A549 (cell line): ENCODE results near the gene MVB12B. TPM values are rescaled to one million over a fixed set of nuclear protein-coding genes. Genes with fewer than 3 reads are reported as not detected.

Source experiments
- ATAC-seq, 2 experiments: fragments of 200-7000 bp in 1 of 2; fragments of >200 bp in 1 of 2; cut with Nextera tagmentation in 1 of 2; cut with Tn5 transposase in 1 of 2; 3 replicates each; pipeline versions ENCODE4 v1.8.0 to v1.9.1; 2018 to 2020; ENCODE audit warnings: mild to moderate bottlenecking in 1 of 2, moderate library complexity in 1 of 2
- CTCF ChIA-PET: fragments of 300-600 bp; sonication (Branson Sonifier 250); formaldehyde crosslinking; extraction: SDS; loops from one replicate; lab custom pipeline; 2021; ENCODE audit warnings: antibody characterized with exemption, inconsistent platforms; lab: Yijun Ruan, JAX
- POLR2A ChIA-PET: fragments of 350-600 bp; formaldehyde crosslinking; extraction: SDS; loops from one replicate; lab custom pipeline; 2021; ENCODE audit warnings: antibody characterized with exemption, inconsistent platforms; lab: Yijun Ruan, JAX
- DNase-seq, 2 experiments: peaks; one replicate each; pipeline versions ENCODE4 v3.0.0 to v3.0.0-alpha.2; 2011 to 2016; ENCODE audit warnings: low read depth in 1 of 2, low spot score in 1 of 2
- FAIRE-seq: peaks from 2 replicates; lab custom pipeline; 2011; peaks lifted over from hg19 to GRCh38; lab: Jason Lieb, UNC
- H3K27ac ChIP-seq, 2 experiments: fragments of >200 bp; sonication (Bioruptor Twin); formaldehyde crosslinking; 3 replicates each; pipeline ENCODE4 v1.5.1; 2016 to 2017
- H3K4me1 ChIP-seq: fragments of >200 bp; sonication (Bioruptor Twin); formaldehyde crosslinking; 3 replicates; pipeline ENCODE4 v1.6.1; 2016
- H3K4me2 ChIP-seq: fragments of >200 bp; sonication (Bioruptor Twin); formaldehyde crosslinking; 3 replicates; pipeline ENCODE4 v1.6.1; 2016
- H3K4me3 ChIP-seq: fragments of >200 bp; sonication (Bioruptor Twin); formaldehyde crosslinking; 3 replicates; pipeline ENCODE4 v1.5.1; 2016
- H3K9me3 ChIP-seq: fragments of >200 bp; sonication (Bioruptor Twin); formaldehyde crosslinking; 3 replicates; pipeline ENCODE4 v1.6.1; 2016
- CBX8 ChIP-seq: fragments of 200-600 bp; sonication (generic); IDR thresholded peaks from 2 replicates; pipeline ENCODE4 v1.6.1; 2016
- CTCF ChIP-seq: fragments of >200 bp; sonication (Bioruptor Twin); formaldehyde crosslinking; IDR thresholded peaks from 3 replicates; pipeline ENCODE4 v1.5.1; 2016
- EHF ChIP-seq: fragments of 250-450 bp; sonication (Bioruptor Pico); IDR thresholded peaks from 2 replicates; pipeline ENCODE4 v1.5.0; 2020; ENCODE audit warnings: mild to moderate bottlenecking
- ESRRA ChIP-seq: fragments of 150-350 bp; IDR thresholded peaks from 2 replicates; pipeline ENCODE4 v1.6.1; 2014; ENCODE audit warnings: mild to moderate bottlenecking, low read length, borderline replicate concordance
- HDAC2 ChIP-seq: fragments of 200-600 bp; sonication (generic); IDR thresholded peaks from 2 replicates; pipeline ENCODE4 v1.6.1; 2016
- HOXA7 ChIP-seq: fragments of 250-450 bp; sonication (Bioruptor Pico); IDR thresholded peaks from 2 replicates; pipeline ENCODE4 v1.5.0; 2020; ENCODE audit warnings: mild to moderate bottlenecking, moderate library complexity
- HOXB5 ChIP-seq: fragments of 250-450 bp; sonication (Bioruptor Pico); IDR thresholded peaks from 2 replicates; pipeline ENCODE4 v1.5.0; 2020; ENCODE audit warnings: mild to moderate bottlenecking, moderate library complexity
- JUN ChIP-seq, 2 experiments: fragments of >200 bp; sonication (Bioruptor Twin); formaldehyde crosslinking; IDR thresholded peaks; 2 replicates in 1 of 2; 3 replicates in 1 of 2; pipeline ENCODE4 v1.6.1; 2016 to 2017
- KDM1A ChIP-seq: fragments of 200-600 bp; sonication (generic); IDR thresholded peaks from 2 replicates; pipeline ENCODE4 v1.6.1; 2016; ENCODE audit warnings: low read depth, mild to moderate bottlenecking
- MAFK ChIP-seq: fragments of 450-650 bp; IDR thresholded peaks from 2 replicates; pipeline ENCODE4 v1.6.1; 2014; ENCODE audit not compliant: partially characterized antibody
- MYC ChIP-seq: IDR thresholded peaks from 2 replicates; pipeline ENCODE4 v1.6.1; 2012; ENCODE audit warnings: mild to moderate bottlenecking, inconsistent platforms, low read length, improper control_type of control experiment, borderline replicate concordance
- PBX3 ChIP-seq: IDR thresholded peaks from 2 replicates; pipeline ENCODE4 v1.6.1; 2012
- PHF8 ChIP-seq: fragments of 200-600 bp; sonication (generic); IDR thresholded peaks from 2 replicates; pipeline ENCODE4 v1.6.1; 2016; ENCODE audit warnings: low read depth, mild to moderate bottlenecking, antibody characterized with exemption, moderate library complexity, borderline replicate concordance
- POLR2AphosphoS2 ChIP-seq: conservative IDR thresholded peaks from 2 replicates; pipeline ENCODE4 v1.6.1; 2012; ENCODE audit warnings: low read length, improper control_type of control experiment, inconsistent platforms
- RAD21 ChIP-seq, 2 experiments: fragments of >200 bp in 1 of 2; sonication (Bioruptor Twin) in 1 of 2; formaldehyde crosslinking in 1 of 2; IDR thresholded peaks in 1 of 2; conservative IDR thresholded peaks in 1 of 2; 2 replicates in 1 of 2; 3 replicates in 1 of 2; pipeline ENCODE4 v1.6.1; 2012 to 2018; ENCODE audit warnings: inconsistent platforms in 1 of 2
- RCOR1 ChIP-seq: fragments of 150-350 bp; IDR thresholded peaks from 2 replicates; pipeline ENCODE4 v1.6.1; 2014; ENCODE audit warnings: antibody characterized with exemption, low read length, low read depth
- RNF2 ChIP-seq: fragments of 200-600 bp; sonication (generic); IDR thresholded peaks from 2 replicates; pipeline ENCODE4 v1.6.1; 2016; ENCODE audit warnings: low read depth, mild to moderate bottlenecking, antibody characterized with exemption, moderate library complexity, borderline replicate concordance
- SMC3 ChIP-seq: fragments of >200 bp; sonication (Bioruptor Twin); formaldehyde crosslinking; IDR thresholded peaks from 3 replicates; pipeline ENCODE4 v1.6.1; 2018; ENCODE audit warnings: inconsistent platforms
- SREBF2 ChIP-seq: fragments of 450-650 bp; IDR thresholded peaks from 2 replicates; pipeline ENCODE4 v1.6.1; 2014; ENCODE audit warnings: mild to moderate bottlenecking, moderate library complexity
- TFCP2L1 ChIP-seq: fragments of 250-450 bp; sonication (Bioruptor Pico); IDR thresholded peaks from 2 replicates; pipeline ENCODE4 v1.5.0; 2021; ENCODE audit warnings: mild to moderate bottlenecking
- WGBS: methylation state at CpG from one replicate; pipeline ENCODE4 v1.1.6; 2017; ENCODE audit errors: missing lambda C conversion rate; 5-methylcytosine and 5-hydroxymethylcytosine counted together
- polyA plus RNA-seq, 4 experiments: library from polyadenylated mRNA; depleted of rRNA in 3 of 4; stranded (reverse); fragments of >200 nt; fragmentation: RNase III in 1 of 4; extraction: RNeasy Plus Mini Kit Qiagen cat#74134 plus additional on column Dnase treatment in 1 of 4; gene quantifications; 2 replicates in 3 of 4; 3 replicates in 1 of 4; pipeline ENCODE4 v1.2.3, GENCODE V29; 2011 to 2017
- TF ChIP-seq, protein P1 (sequence below): IDR thresholded peaks from 2 replicates; pipeline ENCODE4 v1.6.1; 2012
- TF ChIP-seq, protein P2 (sequence below): fragments of 450-650 bp; IDR thresholded peaks from 2 replicates; pipeline ENCODE4 v1.6.1; 2014; ENCODE audit warnings: antibody characterized with exemption

The MVB12B gene
- polyA plus RNA-seq, 2 of the 4 experiments (the other 2 are of a cell fraction), result 4.6 to 5.9 TPM

GRCh38 chr9:126499005-126499910 is 172.6 kb downstream of the MVB12B start:
- DNase-seq (peak; percentile 51 to 55), ATAC-seq (peak; percentile 51 to 78; a peak in 5 of 6 replicates), FAIRE-seq (no peak)
- ChIA-PET CTCF (interaction anchor here (0.5 to 10.2 kb wide), 59 partner anchors 10 to 1092 kb away, joined by 3 to 225 read pairs (median 5); no protein-coding TSS in a partner anchor), POLR2A (interaction anchor here (0.6 kb wide), 1 partner anchor 12 kb away, joined by 3 read pairs; no protein-coding TSS in a partner anchor)
- Histone ChIP-seq H3K27ac (peak overlapping the region; percentile 31 to 75; a peak in 5 of 6 replicates), H3K9me3 (no peaks in the 10 kb centered on the region), H3K4me1 (peaks cover 12% of the 10 kb centered on the region), H3K4me2 (peak overlapping the region; percentile 80), H3K4me3 (peak overlapping the region; percentile 43)
- 4% methylated on average over 39 of the region's 46 CpGs for WGBS
- no peak for TF ChIP-seq EHF (CRISPR knock-in tag)
- TF ChIP-seq PHF8, result no peak
- TF ChIP-seq JUN (IDR thresholded peaks at IDR 0.05), result no peak
- TF ChIP-seq RNF2, result no peak
- no peak for TF ChIP-seq SREBF2
- TF ChIP-seq MYC, result no peak
- TF ChIP-seq RCOR1, result no peak
- peak; percentile 23 to 39; a peak in 2 of 5 replicates for TF ChIP-seq RAD21 (conservative IDR thresholded peaks at IDR 0.05 in 1 of 2, IDR thresholded peaks at IDR 0.05 in 1 of 2)
- TF ChIP-seq HOXA7 (CRISPR knock-in tag), result no peak
- TF ChIP-seq TFCP2L1 (CRISPR knock-in tag), result no peak
- no peak for TF ChIP-seq MAFK
- no peak for TF ChIP-seq ESRRA
- no peak for TF ChIP-seq HOXB5 (CRISPR knock-in tag)
- no peak for TF ChIP-seq POLR2AphosphoS2
- TF ChIP-seq, protein P1, sequence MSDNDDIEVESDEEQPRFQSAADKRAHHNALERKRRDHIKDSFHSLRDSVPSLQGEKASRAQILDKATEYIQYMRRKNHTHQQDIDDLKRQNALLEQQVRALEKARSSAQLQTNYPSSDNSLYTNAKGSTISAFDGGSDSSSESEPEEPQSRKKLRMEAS, result 0 out of 2 replicates have a peak, but pooled peaks have one; percentile 27
- no peak for TF ChIP-seq CBX8
- no peak for TF ChIP-seq KDM1A
- TF ChIP-seq CTCF, result peak; percentile 97
- TF ChIP-seq PBX3, result no peak
- TF ChIP-seq, protein P2, sequence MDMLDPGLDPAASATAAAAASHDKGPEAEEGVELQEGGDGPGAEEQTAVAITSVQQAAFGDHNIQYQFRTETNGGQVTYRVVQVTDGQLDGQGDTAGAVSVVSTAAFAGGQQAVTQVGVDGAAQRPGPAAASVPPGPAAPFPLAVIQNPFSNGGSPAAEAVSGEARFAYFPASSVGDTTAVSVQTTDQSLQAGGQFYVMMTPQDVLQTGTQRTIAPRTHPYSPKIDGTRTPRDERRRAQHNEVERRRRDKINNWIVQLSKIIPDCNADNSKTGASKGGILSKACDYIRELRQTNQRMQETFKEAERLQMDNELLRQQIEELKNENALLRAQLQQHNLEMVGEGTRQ, result no peak
- no peak for TF ChIP-seq HDAC2
- peak; percentile 64 for TF ChIP-seq SMC3
